GM12878 (cell line): ENCODE measurements around the gene CEP295NL. TPM values are rescaled to one million over a fixed set of nuclear protein-coding genes. Genes with fewer than 3 reads are reported as not detected.

Experiments used
- ATAC-seq: fragments of 200-7000 bp; cut with Tn5 transposase; 3 replicates; pipeline ENCODE4 v1.9.1; 2020; ENCODE audit warnings: mild to moderate bottlenecking, moderate library complexity
- BruUV-seq: library from RNA; stranded (reverse); fragments of 400-500 nt; replicated peaks from 2 replicates; lab custom pipeline; 2021; lab: Mats Ljungman, UMichigan
- CTCF ChIA-PET: fragments of 300-600 bp; sonication (Branson Sonifier 250); formaldehyde crosslinking; extraction: SDS; loops from one replicate; lab custom pipeline; 2021; ENCODE audit warnings: inconsistent platforms; lab: Yijun Ruan, JAX
- POLR2A ChIA-PET: fragments of 350-600 bp; formaldehyde crosslinking; extraction: SDS; loops from one replicate; lab custom pipeline; 2021; ENCODE audit warnings: inconsistent platforms; lab: Charles Lee
- RAD21 ChIA-PET: fragments of 300-600 bp; sonication (Branson Sonifier 250); formaldehyde crosslinking; loops from one replicate; lab custom pipeline; 2023; ENCODE audit warnings: antibody characterized with exemption; ENCODE audit not compliant: unreplicated experiment; lab: Charles Lee
- SMC1A ChIA-PET: fragments of 300-600 bp; sonication (Branson Sonifier 250); formaldehyde crosslinking; loops from one replicate; lab custom pipeline; 2023; ENCODE audit not compliant: unreplicated experiment, uncharacterized antibody; lab: Charles Lee
- DNase-seq: peaks from one replicate; pipeline ENCODE4 v3.0.0-alpha.2; 2011; ENCODE audit warnings: low read depth, low spot score
- FAIRE-seq: peaks from 3 replicates; lab custom pipeline; 2011; peaks lifted over from hg19 to GRCh38; lab: Jason Lieb, UNC
- H2AFZ ChIP-seq: 2 replicates; pipeline ENCODE4 v1.6.0; 2011; ENCODE audit warnings: low read depth, low read length, control low read depth; ENCODE audit not compliant: control insufficient read depth
- H3K27ac ChIP-seq: 2 replicates; pipeline ENCODE4 v1.5.1; 2011; ENCODE audit warnings: control low read depth; ENCODE audit not compliant: control insufficient read depth, insufficient read depth
- H3K27me3 ChIP-seq, 2 experiments: replicated peaks in 1 of 2; 2 replicates each; pipeline versions ENCODE4 v1.6.0 to v1.6.1; 2011; ENCODE audit warnings: low read length in 1 of 2; ENCODE audit not compliant: control insufficient read depth in 2 of 2, insufficient read depth in 2 of 2
- H3K36me3 ChIP-seq, 2 experiments: 2 replicates each; pipeline ENCODE4 v1.5.1; 2011; ENCODE audit warnings: low read length in 1 of 2; ENCODE audit not compliant: control insufficient read depth in 2 of 2, insufficient read depth in 2 of 2
- H3K4me1 ChIP-seq: 2 replicates; pipeline ENCODE4 v1.6.1; 2011; ENCODE audit warnings: mild to moderate bottlenecking, low read length, moderate library complexity, mixed read lengths; ENCODE audit not compliant: control insufficient read depth, insufficient read depth
- H3K4me2 ChIP-seq: 2 replicates; pipeline ENCODE4 v1.6.0; 2011; ENCODE audit warnings: control low read depth; ENCODE audit not compliant: control insufficient read depth, insufficient read depth
- H3K4me3 ChIP-seq: fragments of 200-600 bp; sonication (generic); 2 replicates; pipeline ENCODE4 v1.5.1; 2016
- H3K79me2 ChIP-seq: 2 replicates; pipeline ENCODE4 v1.6.0; 2011; ENCODE audit warnings: low read length; ENCODE audit not compliant: control insufficient read depth, insufficient read depth
- H3K9ac ChIP-seq: 2 replicates; pipeline ENCODE4 v1.8.0; 2011; ENCODE audit warnings: low read length, control low read depth, mixed read lengths; ENCODE audit not compliant: control insufficient read depth, insufficient read depth
- H3K9me3 ChIP-seq: replicated peaks from 3 replicates; pipeline ENCODE4 v1.5.1; 2011; ENCODE audit warnings: mild to moderate bottlenecking, low read length; ENCODE audit not compliant: control insufficient read depth, insufficient read depth
- H4K20me1 ChIP-seq: 2 replicates; pipeline ENCODE4 v1.6.0; 2011; ENCODE audit not compliant: control insufficient read depth, insufficient read depth
- BRCA1 ChIP-seq: IDR thresholded peaks from 2 replicates; pipeline ENCODE4 v1.6.1; 2011; ENCODE audit warnings: low read depth, low read length, improper control_type of control experiment
- CHD1 ChIP-seq: IDR thresholded peaks from 2 replicates; pipeline ENCODE4 v1.6.1; 2012; ENCODE audit warnings: low read depth, low read length, improper control_type of control experiment
- EZH2 ChIP-seq: IDR thresholded peaks from 2 replicates; pipeline ENCODE4 v1.6.1; 2012; ENCODE audit warnings: low read depth, mild to moderate bottlenecking, control low read depth, inconsistent platforms, low read length, borderline replicate concordance; ENCODE audit not compliant: control insufficient read depth
- FOXK2 ChIP-seq: fragments of 450-650 bp; IDR thresholded peaks from 2 replicates; pipeline ENCODE4 v1.6.1; 2017; ENCODE audit warnings: mild to moderate bottlenecking, moderate library complexity
- KLF5 ChIP-seq: fragments of 450-650 bp; IDR thresholded peaks from 2 replicates; pipeline ENCODE4 v1.6.1; 2014; ENCODE audit warnings: mild to moderate bottlenecking; ENCODE audit not compliant: partially characterized antibody
- MEF2B ChIP-seq: fragments of 450-650 bp; IDR thresholded peaks from 2 replicates; pipeline ENCODE4 v1.6.1; 2018; ENCODE audit warnings: mild to moderate bottlenecking, moderate library complexity; ENCODE audit not compliant: partially characterized antibody, poor library complexity, severe bottlenecking
- MXI1 ChIP-seq: fragments of 150-350 bp; IDR thresholded peaks from 2 replicates; pipeline ENCODE4 v1.6.1; 2011; ENCODE audit warnings: low read depth, mild to moderate bottlenecking, inconsistent platforms, low read length, improper control_type of control experiment
- MYB ChIP-seq: fragments of 150-350 bp; IDR thresholded peaks from 2 replicates; pipeline ENCODE4 v1.6.1; 2014; ENCODE audit warnings: mild to moderate bottlenecking, low read depth, low read length, borderline replicate concordance
- NBN ChIP-seq: fragments of 450-650 bp; IDR thresholded peaks from 2 replicates; pipeline ENCODE4 v1.6.1; 2016
- NFIC ChIP-seq: IDR thresholded peaks from 2 replicates; pipeline ENCODE4 v1.6.1; 2012; ENCODE audit warnings: low read depth, mild to moderate bottlenecking, inconsistent platforms, low read length, moderate library complexity
- NFXL1 ChIP-seq: fragments of 450-650 bp; IDR thresholded peaks from 2 replicates; pipeline ENCODE4 v1.6.1; 2017; ENCODE audit warnings: antibody characterized with exemption, mild to moderate bottlenecking, borderline replicate concordance
- NRF1 ChIP-seq: conservative IDR thresholded peaks from 2 replicates; pipeline ENCODE4 v1.6.1; 2011; ENCODE audit warnings: mild to moderate bottlenecking, low read depth, low read length, improper control_type of control experiment
- RAD51 ChIP-seq: fragments of 450-650 bp; IDR thresholded peaks from 2 replicates; pipeline ENCODE4 v1.6.1; 2016; ENCODE audit warnings: moderate library complexity, mild to moderate bottlenecking, inconsistent platforms
- SREBF1 ChIP-seq: IDR thresholded peaks from 2 replicates; pipeline ENCODE4 v1.6.1; 2012; ENCODE audit warnings: mild to moderate bottlenecking, low read length
- ZNF274 ChIP-seq: IDR thresholded peaks from one replicate; pipeline ENCODE4 v1.8.0; 2011; ENCODE audit not compliant: insufficient read length, insufficient read depth
- WGBS: methylation state at CpG from one replicate; pipeline ENCODE4 v1.1.6; 2016; ENCODE audit warnings: low lambda C conversion rate; ENCODE audit not compliant: insufficient replicate concordance, insufficient coverage; ENCODE audit errors: missing lambda C conversion rate; 5-methylcytosine and 5-hydroxymethylcytosine counted together
- in situ Hi-C: fragments of 300-500 bp; cut with MboI; formaldehyde crosslinking; loops from 9 replicates; pipeline ENCODE4 v1.14.3; 2018; ENCODE audit warnings: mixed read lengths
- intact Hi-C: fragments of 100-400 bp; cut with micrococcal nuclease; formaldehyde crosslinking; loops from one replicate; pipeline ENCODE4 v1.14.2; 2022; ENCODE audit not compliant: unreplicated experiment
- polyA plus RNA-seq, 11 experiments: library from polyadenylated mRNA; depleted of rRNA in 4 of 11; unstranded in 6 of 11; stranded (reverse) in 5 of 11; fragments of >200 nt; fragmentation: Nextera tagmentation in 4 of 11; fragmentation: Illumina TruSeq in 1 of 11; extraction: Ambion mirVana in 4 of 11; extraction: Trizol in 1 of 11; gene quantifications; 1 replicate in 1 of 11; 2 replicates in 10 of 11; pipeline versions ENCODE4 v1.2.1 to v1.2.3, GENCODE V29; 2011 to 2016; ENCODE audit warnings: inconsistent platforms in 2 of 11, missing spikeins in 2 of 11, low read depth in 1 of 11
- total RNA-seq, 4 experiments: library from RNA; depleted of rRNA in 3 of 4; stranded (reverse); fragments of >200 nt in 3 of 4; fragmentation: Illumina TruSeq in 1 of 4; extraction: Trizol in 1 of 4; gene quantifications; 2 replicates each; pipeline versions ENCODE4 v1.2.1 to v1.2.3, GENCODE V29; 2013 to 2021
- TF ChIP-seq, protein P1 (sequence below): fragments of 450-650 bp; IDR thresholded peaks from 2 replicates; pipeline ENCODE4 v1.6.1; 2017; ENCODE audit warnings: antibody characterized with exemption, mild to moderate bottlenecking, moderate library complexity
- TF ChIP-seq, protein P2 (sequence below): IDR thresholded peaks from 2 replicates; pipeline ENCODE4 v1.6.1; 2012; ENCODE audit warnings: low read depth, low read length, improper control_type of control experiment
- TF ChIP-seq, protein P3 (sequence below): fragments of 450-650 bp; IDR thresholded peaks from 2 replicates; pipeline ENCODE4 v1.6.1; 2014; ENCODE audit warnings: mild to moderate bottlenecking
- TF ChIP-seq, protein P4 (sequence below): IDR thresholded peaks from 2 replicates; pipeline ENCODE4 v1.6.1; 2011; ENCODE audit warnings: low read depth, low read length, improper control_type of control experiment, borderline replicate concordance

CEP295NL gene
- total and polyA plus RNA-seq, 10 of the 15 experiments (the other 5 are each of a cell fraction or from before 2014, with no cell fraction given), result not detected

DNA sequence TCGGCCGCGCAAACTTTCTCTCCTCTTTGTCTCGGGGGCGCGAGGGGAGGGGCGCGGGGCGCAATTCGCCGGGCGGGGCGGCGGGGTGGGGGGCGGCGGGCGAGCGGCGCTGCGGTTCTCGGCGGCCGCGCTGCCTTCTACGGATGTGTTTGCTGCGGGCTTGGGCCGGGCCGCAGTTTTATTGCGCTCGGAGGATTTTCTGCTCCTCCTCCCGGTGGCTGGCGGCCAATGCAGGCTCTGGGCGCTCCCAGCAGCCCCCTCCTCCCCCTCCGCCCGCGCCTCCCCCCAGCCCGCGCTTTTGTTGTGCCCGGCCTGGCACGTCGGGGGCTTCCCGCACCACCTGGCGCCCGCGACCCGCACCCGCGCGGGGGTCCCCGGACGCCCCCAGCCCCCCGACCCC lies 22.2 kb upstream of the CEP295NL start, which contains the start of gene TIMP2 (continued):
- TF ChIP-seq, protein P1, sequence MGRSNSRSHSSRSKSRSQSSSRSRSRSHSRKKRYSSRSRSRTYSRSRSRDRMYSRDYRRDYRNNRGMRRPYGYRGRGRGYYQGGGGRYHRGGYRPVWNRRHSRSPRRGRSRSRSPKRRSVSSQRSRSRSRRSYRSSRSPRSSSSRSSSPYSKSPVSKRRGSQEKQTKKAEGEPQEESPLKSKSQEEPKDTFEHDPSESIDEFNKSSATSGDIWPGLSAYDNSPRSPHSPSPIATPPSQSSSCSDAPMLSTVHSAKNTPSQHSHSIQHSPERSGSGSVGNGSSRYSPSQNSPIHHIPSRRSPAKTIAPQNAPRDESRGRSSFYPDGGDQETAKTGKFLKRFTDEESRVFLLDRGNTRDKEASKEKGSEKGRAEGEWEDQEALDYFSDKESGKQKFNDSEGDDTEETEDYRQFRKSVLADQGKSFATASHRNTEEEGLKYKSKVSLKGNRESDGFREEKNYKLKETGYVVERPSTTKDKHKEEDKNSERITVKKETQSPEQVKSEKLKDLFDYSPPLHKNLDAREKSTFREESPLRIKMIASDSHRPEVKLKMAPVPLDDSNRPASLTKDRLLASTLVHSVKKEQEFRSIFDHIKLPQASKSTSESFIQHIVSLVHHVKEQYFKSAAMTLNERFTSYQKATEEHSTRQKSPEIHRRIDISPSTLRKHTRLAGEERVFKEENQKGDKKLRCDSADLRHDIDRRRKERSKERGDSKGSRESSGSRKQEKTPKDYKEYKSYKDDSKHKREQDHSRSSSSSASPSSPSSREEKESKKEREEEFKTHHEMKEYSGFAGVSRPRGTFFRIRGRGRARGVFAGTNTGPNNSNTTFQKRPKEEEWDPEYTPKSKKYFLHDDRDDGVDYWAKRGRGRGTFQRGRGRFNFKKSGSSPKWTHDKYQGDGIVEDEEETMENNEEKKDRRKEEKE, result no peak

DNA sequence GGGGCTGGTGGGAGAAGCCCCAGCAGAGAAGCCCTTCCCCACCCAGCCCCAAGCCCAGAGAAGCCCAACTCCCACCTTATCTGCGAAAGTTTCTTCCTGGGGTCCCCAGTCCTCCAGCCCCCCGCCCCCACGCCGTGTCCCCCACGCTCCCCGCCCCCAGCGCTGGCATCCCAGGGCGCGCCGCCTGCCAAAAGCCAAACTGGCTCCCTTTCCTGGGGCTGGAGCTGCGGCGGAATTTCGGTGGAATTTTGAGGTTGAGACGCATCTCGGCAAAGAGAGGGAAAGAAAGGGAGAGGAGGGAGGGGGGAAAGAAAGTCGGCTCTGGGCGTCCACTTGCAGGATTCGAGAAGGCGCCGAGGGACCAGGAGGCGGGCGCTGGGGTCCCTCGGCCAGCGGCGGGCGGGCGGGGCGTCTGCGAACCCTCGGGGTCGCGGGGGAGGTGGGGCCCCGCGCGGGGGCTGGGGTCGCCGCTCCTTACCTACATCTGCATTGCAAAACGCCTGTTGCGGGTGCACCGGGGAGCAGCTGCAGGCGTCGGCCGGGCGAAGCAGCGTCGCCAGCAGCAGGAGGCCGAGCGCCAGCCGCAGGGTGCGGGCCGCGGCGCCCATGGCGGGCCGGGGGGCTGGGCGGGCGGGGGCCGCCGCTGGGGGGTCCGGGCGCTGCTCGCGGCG lies 21.6 kb upstream of the CEP295NL start:
- intact Hi-C loops, result no loop called here
- Histone ChIP-seq H3K4me2 (no peak overlapping the region), H3K4me1 (peaks cover 2% of the 10 kb centered on the region; the same call in 1 of the 2 replicates), H3K9ac (no peak overlapping the region), H3K79me2 (no peaks in the 10 kb centered on the region), H2AFZ (no peak overlapping the region), H3K4me3 (no peak overlapping the region), H4K20me1 (no peaks in the 10 kb centered on the region), H3K9me3 (no peaks in the 10 kb centered on the region), H3K36me3 (no peaks in the 10 kb centered on the region), H3K27me3 (peaks cover 4 to 9% of the 10 kb centered on the region in 2 experiments; a peak in 3 of 4 replicates), H3K27ac (no peak overlapping the region)
- no peak for ATAC-seq
- SMC1A ChIA-PET, result no interaction called here
- DNase-seq, result no peak
- POLR2A ChIA-PET, result no interaction called here
- no TSS peak for BruUV-seq
- in situ Hi-C loops, result no loop called here
- no peak for FAIRE-seq
- RAD21 ChIA-PET, result no interaction called here
- 19% methylated on average over 10 of the region's 64 CpGs for WGBS
- CTCF ChIA-PET, result no interaction called here
- TF ChIP-seq NFIC (no peak), NFXL1 (no peak), EZH2 (no peak), MXI1 (no peak), ZNF274 (no peak), MEF2B (no peak), BRCA1 (no peak), MYB (no peak), NBN (no peak), KLF5 (no peak), SREBF1 (no peak), RAD51 (no peak), FOXK2 (no peak), NRF1 (no peak), CHD1 (no peak)
- TF ChIP-seq, protein P2, sequence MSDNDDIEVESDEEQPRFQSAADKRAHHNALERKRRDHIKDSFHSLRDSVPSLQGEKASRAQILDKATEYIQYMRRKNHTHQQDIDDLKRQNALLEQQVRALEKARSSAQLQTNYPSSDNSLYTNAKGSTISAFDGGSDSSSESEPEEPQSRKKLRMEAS, result no peak
- TF ChIP-seq, protein P3, sequence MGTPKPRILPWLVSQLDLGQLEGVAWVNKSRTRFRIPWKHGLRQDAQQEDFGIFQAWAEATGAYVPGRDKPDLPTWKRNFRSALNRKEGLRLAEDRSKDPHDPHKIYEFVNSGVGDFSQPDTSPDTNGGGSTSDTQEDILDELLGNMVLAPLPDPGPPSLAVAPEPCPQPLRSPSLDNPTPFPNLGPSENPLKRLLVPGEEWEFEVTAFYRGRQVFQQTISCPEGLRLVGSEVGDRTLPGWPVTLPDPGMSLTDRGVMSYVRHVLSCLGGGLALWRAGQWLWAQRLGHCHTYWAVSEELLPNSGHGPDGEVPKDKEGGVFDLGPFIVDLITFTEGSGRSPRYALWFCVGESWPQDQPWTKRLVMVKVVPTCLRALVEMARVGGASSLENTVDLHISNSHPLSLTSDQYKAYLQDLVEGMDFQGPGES, result no peak
- TF ChIP-seq, protein P4, sequence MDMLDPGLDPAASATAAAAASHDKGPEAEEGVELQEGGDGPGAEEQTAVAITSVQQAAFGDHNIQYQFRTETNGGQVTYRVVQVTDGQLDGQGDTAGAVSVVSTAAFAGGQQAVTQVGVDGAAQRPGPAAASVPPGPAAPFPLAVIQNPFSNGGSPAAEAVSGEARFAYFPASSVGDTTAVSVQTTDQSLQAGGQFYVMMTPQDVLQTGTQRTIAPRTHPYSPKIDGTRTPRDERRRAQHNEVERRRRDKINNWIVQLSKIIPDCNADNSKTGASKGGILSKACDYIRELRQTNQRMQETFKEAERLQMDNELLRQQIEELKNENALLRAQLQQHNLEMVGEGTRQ, result no peak
